Spleen (tissue), 11 donors: ENCODE data around the gene PDCD1. TPM values are rescaled to one million over a fixed set of nuclear protein-coding genes. Genes with fewer than 3 reads are reported as not detected.
"Not testable (repeated sequence)": the region's sequence is repeated elsewhere in the genome, so short reads cannot be mapped to it uniquely, and the experiment has no call there.

ENCODE experiments used
- DNase-seq: peaks from one replicate; pipeline ENCODE4 v3.0.0-alpha.2; 2020
- H3K27ac ChIP-seq, 8 donors: fragments of 200-600 bp; sonication (generic) in 7 of 8; 1 replicate in 4 of 8; 2 replicates in 4 of 8; pipeline versions ENCODE4 v1.5.0 to v1.8.0; 2016 to 2021; ENCODE audit warnings: inconsistent platforms in 4 of 8, mild to moderate bottlenecking in 4 of 8, moderate library complexity in 1 of 8
- H3K27me3 ChIP-seq, 7 donors: fragments of 200-600 bp; sonication (generic) in 6 of 7; replicated peaks in 1 of 7; 1 replicate in 4 of 7; 2 replicates in 3 of 7; pipeline versions ENCODE4 v1.5.0 to v1.8.0; 2016 to 2021; ENCODE audit warnings: inconsistent platforms in 3 of 7, mild to moderate bottlenecking in 1 of 7
- H3K36me3 ChIP-seq, 6 donors: fragments of 200-600 bp; sonication (generic) in 5 of 6; 1 replicate in 4 of 6; 2 replicates in 2 of 6; pipeline versions ENCODE4 v1.5.0 to v1.8.0; 2016 to 2021; ENCODE audit warnings: inconsistent platforms in 2 of 6
- H3K4me1 ChIP-seq, 6 donors: fragments of 200-600 bp; sonication (generic) in 5 of 6; 1 replicate in 3 of 6; 2 replicates in 3 of 6; pipeline versions ENCODE4 v1.5.0 to v1.8.0; 2016 to 2021; ENCODE audit warnings: inconsistent platforms in 3 of 6
- H3K4me3 ChIP-seq, 8 donors: fragments of 200-600 bp; sonication (generic) in 7 of 8; 1 replicate in 4 of 8; 2 replicates in 4 of 8; pipeline versions ENCODE4 v1.5.0 to v1.8.0; 2016 to 2021; ENCODE audit warnings: inconsistent platforms in 4 of 8, mild to moderate bottlenecking in 4 of 8, moderate library complexity in 2 of 8
- H3K9me3 ChIP-seq, 8 donors: fragments of 200-600 bp; sonication (generic) in 7 of 8; 1 replicate in 4 of 8; 2 replicates in 4 of 8; pipeline versions ENCODE4 v1.5.0 to v1.8.0; 2016 to 2021; ENCODE audit warnings: inconsistent platforms in 4 of 8
- POLR2A ChIP-seq, 3 donors: fragments of 450-650 bp; IDR thresholded peaks; one replicate each; pipeline ENCODE4 v1.5.1; 2017; ENCODE audit warnings: antibody characterized with exemption in 3 of 3, mild to moderate bottlenecking in 1 of 3
- POLR2AphosphoS5 ChIP-seq, 3 donors: sonication (generic); formaldehyde crosslinking; IDR thresholded peaks; one replicate each; pipeline ENCODE4 v1.5.1; 2017; ENCODE audit warnings: antibody characterized with exemption in 3 of 3
- WGBS, 5 donors: extraction: QIAGEN DNeasy Blood & Tissue Kit in 3 of 5; methylation state at CpG; one replicate each; pipeline versions ENCODE4 v1.1.5 to v1.1.7; 2013 to 2018; 5-methylcytosine and 5-hydroxymethylcytosine counted together
- intact Hi-C: fragments of 100-400 bp; cut with DNase I; formaldehyde crosslinking; loops from one replicate; pipeline ENCODE4 v1.15.0; 2023; ENCODE audit warnings: low total_unique reads
- polyA plus RNA-seq, 3 donors: library from polyadenylated mRNA; stranded (reverse); fragments of 200-250 nt; gene quantifications; one replicate each; pipeline ENCODE4 v1.2.1, GENCODE V29; 2013
- total RNA-seq, 7 donors: library from RNA; depleted of rRNA in 3 of 7; stranded (reverse); fragments of >200 nt in 3 of 7; fragmentation: NEBNext Ultra II Directional in 4 of 7; extraction: Animal tissue kit (Norgen Biotek cat#: 25700) in 4 of 7; gene quantifications; one replicate each; pipeline versions ENCODE4 v1.1.0 to v1.2.1, GENCODE V29; 2016 to 2021
- TF ChIP-seq, protein P1 (sequence below), 11 experiments: fragments of 200-600 bp in 7 of 11; fragments of 450-650 bp in 4 of 11; sonication (generic) in 4 of 11; IDR thresholded peaks in 8 of 11; conservative IDR thresholded peaks in 3 of 11; 1 replicate in 7 of 11; 2 replicates in 4 of 11; pipeline versions ENCODE4 v1.4.0 to v1.8.0; 2016 to 2021; ENCODE audit warnings: antibody characterized with exemption in 11 of 11, inconsistent platforms in 4 of 11, mild to moderate bottlenecking in 1 of 11
- donor health status: healthy with polysubstance abuse.
- donor health status: DM: no; HTN: no; CAD: no; lungs with moderate emphysema.
- donor health status: DM: no; HTN: no; CAD: no.
- donor health status: Bipolar disorder and iron deficiency.
- donor health status: healthy.
- donor health status: DM: no; HTN: no; CAD: no.
- donor health status: DM: yes; HTN: yes; CAD: no.

Gene PDCD1
- total and polyA plus RNA-seq, 10 donors: 2.7 to 7.9 (median 5.3) TPM

GRCh38 chr2:241818229-241818942 is 40.3 kb downstream of the PDCD1 start:
- WGBS, 5 donors: 51 to 70% (median 70%) methylated on average over 19 to 25 of the region's 25 CpGs
- H3K27me3 ChIP-seq: peaks cover 0 to 73% (median 7%) of the 10 kb centered on the region in 7 donors
- DNase-seq: peak; percentile 51
- H3K36me3 ChIP-seq: no peaks in the 10 kb centered on the region
- no peak overlapping the region for H3K4me3 ChIP-seq
- H3K27ac ChIP-seq: no peak overlapping the region
- TF ChIP-seq, protein P1, sequence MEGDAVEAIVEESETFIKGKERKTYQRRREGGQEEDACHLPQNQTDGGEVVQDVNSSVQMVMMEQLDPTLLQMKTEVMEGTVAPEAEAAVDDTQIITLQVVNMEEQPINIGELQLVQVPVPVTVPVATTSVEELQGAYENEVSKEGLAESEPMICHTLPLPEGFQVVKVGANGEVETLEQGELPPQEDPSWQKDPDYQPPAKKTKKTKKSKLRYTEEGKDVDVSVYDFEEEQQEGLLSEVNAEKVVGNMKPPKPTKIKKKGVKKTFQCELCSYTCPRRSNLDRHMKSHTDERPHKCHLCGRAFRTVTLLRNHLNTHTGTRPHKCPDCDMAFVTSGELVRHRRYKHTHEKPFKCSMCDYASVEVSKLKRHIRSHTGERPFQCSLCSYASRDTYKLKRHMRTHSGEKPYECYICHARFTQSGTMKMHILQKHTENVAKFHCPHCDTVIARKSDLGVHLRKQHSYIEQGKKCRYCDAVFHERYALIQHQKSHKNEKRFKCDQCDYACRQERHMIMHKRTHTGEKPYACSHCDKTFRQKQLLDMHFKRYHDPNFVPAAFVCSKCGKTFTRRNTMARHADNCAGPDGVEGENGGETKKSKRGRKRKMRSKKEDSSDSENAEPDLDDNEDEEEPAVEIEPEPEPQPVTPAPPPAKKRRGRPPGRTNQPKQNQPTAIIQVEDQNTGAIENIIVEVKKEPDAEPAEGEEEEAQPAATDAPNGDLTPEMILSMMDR (IDR thresholded peaks at IDR 0.05 in 8 of 11, conservative IDR thresholded peaks at IDR 0.05 in 3 of 11): no peak
- TF ChIP-seq POLR2AphosphoS5 (IDR thresholded peaks at IDR 0.05): no peak
- TF ChIP-seq POLR2A (IDR thresholded peaks at IDR 0.05): no peak
- peaks cover 0 to 39% (median 24%) of the 10 kb centered on the region in 6 donors for H3K4me1 ChIP-seq
- intact Hi-C loops: no loop called here
- no peaks in the 10 kb centered on the region for H3K9me3 ChIP-seq

DNA sequence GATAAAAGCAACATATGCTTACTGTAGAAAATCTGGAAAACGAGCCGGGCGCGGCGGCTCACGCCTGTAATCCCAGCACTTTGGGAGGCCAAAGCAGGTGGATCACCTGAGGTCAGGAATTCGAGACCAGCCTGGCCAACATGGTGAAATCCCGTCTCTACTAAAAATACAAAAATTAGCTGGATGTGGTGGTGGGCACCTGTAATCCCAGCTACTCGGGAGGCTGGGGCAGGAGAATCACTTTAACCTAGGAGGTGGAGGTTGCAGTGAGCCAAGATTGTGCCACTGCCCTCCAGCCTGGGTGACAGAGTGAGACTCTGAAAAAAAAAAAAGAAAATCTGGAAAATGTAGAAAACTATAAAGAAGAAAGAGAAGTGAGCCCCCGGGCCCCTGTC is 40.9 kb downstream of the PDCD1 start:
- DNase-seq, H3K36me3 ChIP-seq, H3K27ac ChIP-seq, intact Hi-C loops, H3K9me3 ChIP-seq, H3K4me3 ChIP-seq: not testable (repeated sequence)
- Histone ChIP-seq H3K27me3 (peaks cover 0 to 79% (median 7%) of the 10 kb centered on the region in 7 donors), H3K4me1 (peaks cover 0 to 42% (median 24%) of the 10 kb centered on the region in 6 donors)
- WGBS, 5 donors: 67 to 76% (median 72%) methylated on average over 9 to 10 of the region's 10 CpGs

DNA sequence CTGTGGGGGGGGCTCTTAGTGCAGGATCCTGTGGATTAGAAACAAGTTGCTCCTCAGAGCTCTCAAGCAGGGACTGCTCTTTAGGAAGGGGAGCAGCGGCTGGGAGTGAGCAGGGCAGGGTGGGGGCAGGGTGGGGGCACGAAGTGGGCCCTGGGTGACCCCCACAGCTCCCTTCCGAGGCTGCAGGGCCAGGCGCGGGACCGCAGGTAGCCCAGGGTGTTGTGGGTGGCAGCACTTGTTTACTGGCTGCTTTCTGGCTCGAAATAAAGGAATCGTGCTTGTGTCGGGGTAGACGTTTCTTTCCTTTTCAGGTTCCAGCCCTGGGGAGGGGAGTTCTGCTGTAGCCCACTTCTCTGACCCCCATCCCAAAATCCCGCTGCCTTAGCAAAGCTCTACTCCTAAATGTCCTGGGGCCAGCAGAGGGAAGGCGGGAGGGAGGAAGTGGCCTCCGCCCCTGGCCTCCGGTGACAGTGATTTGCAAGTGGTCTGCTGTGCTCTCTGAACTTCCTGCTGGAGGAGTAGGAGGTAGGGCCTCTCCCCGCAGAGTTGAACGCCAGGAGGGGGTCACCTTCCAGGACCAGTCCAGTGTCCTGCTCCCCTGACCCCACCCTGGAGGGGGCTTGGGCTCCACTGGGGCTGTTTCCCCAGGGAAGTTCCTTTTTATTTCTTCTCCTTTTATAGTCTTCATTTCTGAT is 41.4 kb downstream of the PDCD1 start:
- DNase-seq: no peak
- H3K9me3 ChIP-seq: no peaks in the 10 kb centered on the region
- H3K4me1 ChIP-seq: peaks cover 0 to 40% (median 24%) of the 10 kb centered on the region in 6 donors
- no peaks in the 10 kb centered on the region for H3K36me3 ChIP-seq
- H3K27ac ChIP-seq: no peak overlapping the region
- intact Hi-C loops: no loop called here
- H3K27me3 ChIP-seq: peaks cover 0 to 82% (median 7%) of the 10 kb centered on the region in 7 donors
- TF ChIP-seq POLR2AphosphoS5 (IDR thresholded peaks at IDR 0.05) (no peak), POLR2A (IDR thresholded peaks at IDR 0.05) (no peak)
- TF ChIP-seq, protein P1 (IDR thresholded peaks at IDR 0.05 in 8 of 11, conservative IDR thresholded peaks at IDR 0.05 in 3 of 11): no peak
- 12 to 21% (median 19%) methylated on average over 11 to 16 of the region's 16 CpGs for WGBS, 5 donors
- H3K4me3 ChIP-seq: peak overlapping the region in 1 of 8 donors; percentile 21

GRCh38 chr2:241816431-241817121 is 42.1 kb downstream of the PDCD1 start:
- Histone ChIP-seq H3K27me3 (peaks cover 0 to 82% (median 7%) of the 10 kb centered on the region in 7 donors), H3K4me3 (no peak overlapping the region), H3K9me3 (no peaks in the 10 kb centered on the region), H3K36me3 (no peaks in the 10 kb centered on the region), H3K4me1 (peaks cover 0 to 34% (median 21%) of the 10 kb centered on the region in 6 donors), H3K27ac (no peak overlapping the region)
- intact Hi-C loops: no loop called here
- WGBS, 5 donors: 69 to 83% (median 80%) methylated on average over 11 to 33 of the region's 33 CpGs
- no peak for TF ChIP-seq POLR2A (IDR thresholded peaks at IDR 0.05)
- TF ChIP-seq POLR2AphosphoS5 (IDR thresholded peaks at IDR 0.05): no peak
- TF ChIP-seq, protein P1 (IDR thresholded peaks at IDR 0.05 in 8 of 11, conservative IDR thresholded peaks at IDR 0.05 in 3 of 11): no peak
- DNase-seq: no peak
